ENCODE results near the gene QRFP. TPM values are rescaled to one million over a fixed set of nuclear protein-coding genes. Genes with fewer than 3 reads are reported as not detected.
A peak's percentile ranks its signal among the peaks of the same experiment; 100 is the strongest.

QRFP gene
- total RNA-seq, 1 donor, result not detected

GRCh38 chr9:130921989-130922892 lies 25.6 kb upstream of the QRFP start:
- no peaks in the 10 kb centered on the region for H3K9me3 ChIP-seq (ENCODE audit: low read depth, low read length)
- no peak overlapping the region for H3K4me2 ChIP-seq (ENCODE audit: insufficient read depth, low read length)
- H3K27me3 ChIP-seq (ENCODE audit: insufficient read depth, low read length), result peaks cover 13% of the 10 kb centered on the region
- H3K4me3 ChIP-seq (ENCODE audit: insufficient read depth, low read length), result no peak overlapping the region
- DNase-seq (ENCODE audit: insufficient read length, low spot score, missing footprints), result peak; percentile 88
- H3K27ac ChIP-seq (ENCODE audit: low read depth, low read length), result no peak overlapping the region
- no peaks in the 10 kb centered on the region for H3K36me3 ChIP-seq (ENCODE audit: insufficient read depth, low read length)
- H3K79me2 ChIP-seq (ENCODE audit: insufficient read depth, low read length), result no peaks in the 10 kb centered on the region
- no peaks in the 10 kb centered on the region for H4K20me1 ChIP-seq (ENCODE audit: insufficient read depth, low read length)
- no peaks in the 10 kb centered on the region for H3K4me1 ChIP-seq (ENCODE audit: insufficient read depth, low read length)
- no peak for TF ChIP-seq CTCF (IDR thresholded peaks at IDR 0.05; ENCODE audit: extremely low read depth, low read depth, low read length)
- no peak overlapping the region for H2AFZ ChIP-seq (ENCODE audit: low read length)

GRCh38 chr9:130921300-130921988 lies 24.8 kb upstream of the QRFP start:
- no peak for TF ChIP-seq CTCF (IDR thresholded peaks at IDR 0.05; ENCODE audit: extremely low read depth, low read depth, low read length)
- Histone ChIP-seq H3K27ac (ENCODE audit: low read depth, low read length) (no peak overlapping the region), H4K20me1 (ENCODE audit: insufficient read depth, low read length) (no peaks in the 10 kb centered on the region), H3K4me1 (ENCODE audit: insufficient read depth, low read length) (no peaks in the 10 kb centered on the region), H3K79me2 (ENCODE audit: insufficient read depth, low read length) (no peaks in the 10 kb centered on the region), H3K9me3 (ENCODE audit: low read depth, low read length) (no peaks in the 10 kb centered on the region), H3K36me3 (ENCODE audit: insufficient read depth, low read length) (no peaks in the 10 kb centered on the region), H3K4me2 (ENCODE audit: insufficient read depth, low read length) (no peak overlapping the region), H3K4me3 (ENCODE audit: insufficient read depth, low read length) (no peak overlapping the region), H3K27me3 (ENCODE audit: insufficient read depth, low read length) (peaks cover 13% of the 10 kb centered on the region), H2AFZ (ENCODE audit: low read length) (no peak overlapping the region)
- peak; percentile 92 for DNase-seq (ENCODE audit: insufficient read length, low spot score, missing footprints)

- Histone ChIP-seq H3K27me3 (ENCODE audit: insufficient read depth, low read length) (peaks cover 13% of the 10 kb centered on the region), H3K36me3 (ENCODE audit: insufficient read depth, low read length) (no peaks in the 10 kb centered on the region), H3K4me2 (ENCODE audit: insufficient read depth, low read length) (no peak overlapping the region)
Observed at GRCh38 chr9:130920762-130921299, 24.2 kb upstream of the QRFP start.

More at GRCh38 chr9:130920762-130921299, 24.2 kb upstream of the QRFP start:
- peak; percentile 86 for DNase-seq (ENCODE audit: insufficient read length, low spot score, missing footprints)
- no peaks in the 10 kb centered on the region for H3K79me2 ChIP-seq (ENCODE audit: insufficient read depth, low read length)
- H2AFZ ChIP-seq (ENCODE audit: low read length), result no peak overlapping the region
- no peak overlapping the region for H3K4me3 ChIP-seq (ENCODE audit: insufficient read depth, low read length)
- no peaks in the 10 kb centered on the region for H4K20me1 ChIP-seq (ENCODE audit: insufficient read depth, low read length)
- H3K4me1 ChIP-seq (ENCODE audit: insufficient read depth, low read length), result no peaks in the 10 kb centered on the region
- no peak overlapping the region for H3K27ac ChIP-seq (ENCODE audit: low read depth, low read length)
- no peaks in the 10 kb centered on the region for H3K9me3 ChIP-seq (ENCODE audit: low read depth, low read length)
- TF ChIP-seq CTCF (IDR thresholded peaks at IDR 0.05; ENCODE audit: extremely low read depth, low read depth, low read length), result no peak

All from osteoblast (primary cell).